ENCODE measurements around the gene DYDC2. TPM values are rescaled to one million over a fixed set of nuclear protein-coding genes. Genes with fewer than 3 reads are reported as not detected.

DYDC2 gene
- total and polyA plus RNA-seq, 2 experiments from 2014 or later = 8.1 to 9.0 TPM

- TF ChIP-seq ZNF462 (CRISPR knock-in tag; IDR thresholded peaks at IDR 0.05) (no peak), ZNF331 (CRISPR knock-in tag; IDR thresholded peaks at IDR 0.05; ENCODE audit: low read depth) (no peak), NANOG (IDR thresholded peaks at IDR 0.05; ENCODE audit: borderline replicate concordance) (no peak), POLR2AphosphoS5 (IDR thresholded peaks at IDR 0.05; ENCODE audit: low read depth) (no peak), ETS1 (IDR thresholded peaks at IDR 0.05) (no peak), EZH2 (IDR thresholded peaks at IDR 0.05; ENCODE audit: low read depth, unreplicated experiment) (no peak), JUNB (IDR thresholded peaks at IDR 0.05; ENCODE audit: unreplicated experiment) (no peak)
Observed at GRCh38 chr10:80407812-80408241, 51.2 kb downstream of the DYDC2 start (continued).
